KMS-11 (cell line): Measurements from ENCODE around the gene AKAP13.

ENCODE experiments used
- H2AFZ ChIP-seq: fragments of 200-600 bp; sonication (generic); 2 replicates; pipeline ENCODE4 v1.6.1; 2016; ENCODE audit warnings: antibody characterized with exemption, mixed run types, low read depth
- H3K27ac ChIP-seq: fragments of 200-600 bp; sonication (generic); 2 replicates; pipeline ENCODE4 v1.6.1; 2016; ENCODE audit warnings: mild to moderate bottlenecking, mixed run types
- H3K27me3 ChIP-seq: fragments of 200-600 bp; sonication (generic); 2 replicates; pipeline ENCODE4 v1.6.1; 2017; ENCODE audit warnings: mild to moderate bottlenecking, low read depth, mixed run types, moderate library complexity; ENCODE audit not compliant: insufficient read depth
- H3K36me3 ChIP-seq: fragments of 200-600 bp; sonication (generic); 2 replicates; pipeline ENCODE4 v1.6.1; 2017; ENCODE audit warnings: mild to moderate bottlenecking, mixed run types; ENCODE audit not compliant: insufficient read depth
- H3K4me1 ChIP-seq: fragments of 200-600 bp; sonication (generic); 2 replicates; pipeline ENCODE4 v1.6.1; 2016; ENCODE audit warnings: mild to moderate bottlenecking, low read depth, mixed run types; ENCODE audit not compliant: poor library complexity, severe bottlenecking
- H3K4me2 ChIP-seq: fragments of 200-600 bp; sonication (generic); 2 replicates; pipeline ENCODE4 v1.7.0; 2016; ENCODE audit warnings: mild to moderate bottlenecking, mixed run types
- H3K4me3 ChIP-seq: fragments of 200-600 bp; sonication (generic); IDR thresholded peaks from 2 replicates; pipeline ENCODE4 v1.6.1; 2017; ENCODE audit warnings: low read depth, low read length, mixed read lengths; ENCODE audit not compliant: insufficient read depth
- H3K79me2 ChIP-seq: fragments of 200-600 bp; sonication (generic); 2 replicates; pipeline ENCODE4 v1.6.1; 2016; ENCODE audit warnings: low read depth, mixed run types; ENCODE audit not compliant: insufficient read depth
- H3K9ac ChIP-seq: fragments of 200-600 bp; sonication (generic); 2 replicates; pipeline ENCODE4 v1.6.1; 2016; ENCODE audit warnings: mild to moderate bottlenecking, mixed run types
- H4K20me1 ChIP-seq: fragments of 200-600 bp; sonication (generic); 2 replicates; pipeline ENCODE4 v1.6.1; 2016; ENCODE audit warnings: mild to moderate bottlenecking, mixed run types; ENCODE audit not compliant: insufficient read depth
- TF ChIP-seq, protein P1 (sequence below): fragments of 200-600 bp; sonication (generic); conservative IDR thresholded peaks from 2 replicates; pipeline ENCODE4 v1.6.1; 2017; ENCODE audit warnings: low read depth, mild to moderate bottlenecking, antibody characterized with exemption, low read length, moderate library complexity, mixed read lengths

The AKAP13 gene

DNA sequence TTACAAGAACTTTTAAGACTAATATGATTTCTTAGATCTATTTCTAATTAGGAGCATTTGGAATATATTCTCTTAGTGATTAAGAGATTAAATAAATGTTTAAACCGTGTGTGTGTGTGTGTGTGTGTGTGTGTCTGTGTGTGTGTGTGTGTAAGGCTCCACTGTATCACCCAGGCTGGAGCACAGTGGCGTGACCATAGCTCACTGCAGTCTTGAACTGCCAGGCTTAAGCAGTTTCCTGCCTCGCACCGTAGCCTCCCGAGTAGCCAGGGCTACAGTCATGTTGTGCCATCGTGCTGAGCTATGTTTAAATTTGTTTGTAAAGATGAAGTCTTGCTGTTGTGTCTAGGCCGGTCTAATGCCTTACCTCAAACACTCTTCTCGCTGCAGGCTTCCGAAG is 305.0 kb downstream of the AKAP13 start:
- Histone ChIP-seq H3K4me1 (peaks cover 18% of the 10 kb centered on the region), H3K27ac (no peak overlapping the region), H3K36me3 (no peaks in the 10 kb centered on the region)

DNA sequence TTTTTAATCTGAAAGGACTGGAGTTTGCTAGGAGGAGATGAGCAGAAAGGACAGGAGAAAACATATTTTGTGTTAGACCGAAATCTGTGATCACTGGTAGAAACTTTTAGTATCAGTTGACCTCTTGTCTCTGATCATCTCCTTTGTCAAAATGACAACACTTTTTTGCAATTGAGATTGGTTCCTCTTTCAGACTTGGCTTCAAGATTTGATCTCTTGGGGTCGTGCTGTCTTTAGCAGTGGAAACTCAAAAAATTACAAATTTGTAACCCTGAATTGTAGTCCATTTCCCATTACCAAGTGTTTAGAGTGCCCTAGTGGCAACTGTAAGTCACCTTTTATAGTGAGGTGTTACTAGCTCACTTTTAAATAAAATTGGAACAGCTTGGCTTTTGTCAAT is 306.9 kb downstream of the AKAP13 start:
- H2AFZ ChIP-seq: no peak overlapping the region
- H3K4me2 ChIP-seq: no peak overlapping the region
- H3K4me1 ChIP-seq: peaks cover 38% of the 10 kb centered on the region
- no peak overlapping the region for H3K9ac ChIP-seq
- H3K27me3 ChIP-seq: no peaks in the 10 kb centered on the region
- H3K79me2 ChIP-seq: peaks cover 3% of the 10 kb centered on the region; the same call in 1 of the 2 replicates
- no peak overlapping the region for H3K4me3 ChIP-seq
- no peak overlapping the region for H3K27ac ChIP-seq
- H3K36me3 ChIP-seq: no peaks in the 10 kb centered on the region
- no peaks in the 10 kb centered on the region for H4K20me1 ChIP-seq
- TF ChIP-seq, protein P1, sequence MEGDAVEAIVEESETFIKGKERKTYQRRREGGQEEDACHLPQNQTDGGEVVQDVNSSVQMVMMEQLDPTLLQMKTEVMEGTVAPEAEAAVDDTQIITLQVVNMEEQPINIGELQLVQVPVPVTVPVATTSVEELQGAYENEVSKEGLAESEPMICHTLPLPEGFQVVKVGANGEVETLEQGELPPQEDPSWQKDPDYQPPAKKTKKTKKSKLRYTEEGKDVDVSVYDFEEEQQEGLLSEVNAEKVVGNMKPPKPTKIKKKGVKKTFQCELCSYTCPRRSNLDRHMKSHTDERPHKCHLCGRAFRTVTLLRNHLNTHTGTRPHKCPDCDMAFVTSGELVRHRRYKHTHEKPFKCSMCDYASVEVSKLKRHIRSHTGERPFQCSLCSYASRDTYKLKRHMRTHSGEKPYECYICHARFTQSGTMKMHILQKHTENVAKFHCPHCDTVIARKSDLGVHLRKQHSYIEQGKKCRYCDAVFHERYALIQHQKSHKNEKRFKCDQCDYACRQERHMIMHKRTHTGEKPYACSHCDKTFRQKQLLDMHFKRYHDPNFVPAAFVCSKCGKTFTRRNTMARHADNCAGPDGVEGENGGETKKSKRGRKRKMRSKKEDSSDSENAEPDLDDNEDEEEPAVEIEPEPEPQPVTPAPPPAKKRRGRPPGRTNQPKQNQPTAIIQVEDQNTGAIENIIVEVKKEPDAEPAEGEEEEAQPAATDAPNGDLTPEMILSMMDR: no peak

More for the DNA sequence above, 305.0 kb downstream of the AKAP13 start:
- Histone ChIP-seq H3K79me2 (no peaks in the 10 kb centered on the region), H2AFZ (no peak overlapping the region), H3K9ac (no peak overlapping the region), H3K27me3 (no peaks in the 10 kb centered on the region), H3K4me3 (no peak overlapping the region), H4K20me1 (no peaks in the 10 kb centered on the region), H3K4me2 (no peak overlapping the region)
- TF ChIP-seq, protein P1: no peak

DNA sequence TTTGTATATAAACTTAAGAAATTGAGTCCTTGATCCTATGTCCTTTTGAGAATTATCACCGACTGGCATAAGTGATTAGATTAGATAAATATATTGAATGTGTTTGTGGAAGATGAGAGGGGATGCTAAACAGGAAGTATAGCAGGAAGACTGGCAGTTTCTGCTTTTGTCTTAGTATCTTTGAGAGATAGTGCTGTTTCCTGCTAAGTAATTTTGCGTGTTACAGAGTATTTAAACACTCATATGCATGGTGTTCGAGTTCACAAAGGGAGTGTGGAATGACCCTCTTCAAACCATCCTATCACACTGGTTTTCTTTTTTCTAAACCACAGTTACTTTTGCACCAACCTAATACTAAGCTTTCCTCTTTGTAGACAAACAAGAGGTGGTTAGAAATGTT is 308.3 kb downstream of the AKAP13 start:
- Histone ChIP-seq H3K9ac (no peak overlapping the region), H3K27ac (peak overlapping the region; percentile 79; the same call in 1 of the 2 replicates), H4K20me1 (no peaks in the 10 kb centered on the region), H3K4me3 (no peak overlapping the region), H3K27me3 (no peaks in the 10 kb centered on the region), H3K79me2 (peaks cover 3% of the 10 kb centered on the region; the same call in 1 of the 2 replicates), H3K4me1 (peaks cover 51% of the 10 kb centered on the region), H2AFZ (no peak overlapping the region), H3K4me2 (peak overlapping the region; percentile 67), H3K36me3 (no peaks in the 10 kb centered on the region)
- TF ChIP-seq, protein P1: no peak

DNA sequence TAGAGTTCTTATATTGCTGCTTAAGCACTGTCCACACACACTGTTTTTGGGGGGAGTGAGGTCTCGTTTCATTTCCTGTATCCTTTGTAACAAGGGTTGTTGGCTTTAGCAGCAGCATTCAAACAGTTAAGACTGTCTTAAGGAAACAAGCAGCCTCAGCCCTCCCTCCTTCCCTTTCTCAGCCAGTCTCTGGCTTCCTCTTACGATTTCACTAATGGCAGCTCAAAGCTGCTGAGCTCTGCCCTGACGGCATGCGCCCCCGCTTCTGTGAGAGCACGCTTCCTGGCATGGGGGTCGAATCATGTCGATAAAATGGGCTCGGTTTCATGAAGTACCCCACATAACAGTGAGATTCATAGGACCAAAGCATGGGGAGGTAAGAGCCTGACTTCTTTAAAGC is 309.3 kb downstream of the AKAP13 start:
- H3K4me1 ChIP-seq: peaks cover 59% of the 10 kb centered on the region
- TF ChIP-seq, protein P1: no peak
- H3K27me3 ChIP-seq: no peaks in the 10 kb centered on the region
- peak overlapping the region; percentile 67 for H3K4me2 ChIP-seq
- H3K9ac ChIP-seq: peak overlapping the region; percentile 87
- peak overlapping the region; percentile 79 for H3K27ac ChIP-seq
- peak overlapping the region; percentile 62 for H2AFZ ChIP-seq
- no peaks in the 10 kb centered on the region for H4K20me1 ChIP-seq
- H3K36me3 ChIP-seq: no peaks in the 10 kb centered on the region
- peak overlapping the region; percentile 41 for H3K4me3 ChIP-seq
- H3K79me2 ChIP-seq: peaks cover 3% of the 10 kb centered on the region; the same call in 1 of the 2 replicates
